A673 (cell line): Measurements from ENCODE around the gene RPP25L.

Experiments
- CTCF ChIP-seq: fragments of 300-800, 200-600 bp; sonication (generic); conservative IDR thresholded peaks from 2 replicates; pipeline ENCODE4 v1.5.1; 2017; ENCODE audit warnings: low read depth, mild to moderate bottlenecking, antibody characterized with exemption, low read length, moderate library complexity, mixed read lengths
- EZH2 ChIP-seq: fragments of 200-600 bp; sonication (generic); IDR thresholded peaks from 2 replicates; pipeline ENCODE4 v1.6.1; 2017; ENCODE audit warnings: borderline replicate concordance, low read depth, mild to moderate bottlenecking, mixed read lengths, antibody characterized with exemption, low read length; ENCODE audit not compliant: poor library complexity, severe bottlenecking

GRCh38 chr9:34579104-34579807 is 32.6 kb downstream of the RPP25L start:
- TF ChIP-seq CTCF (no peak), EZH2 (no peak)
